IPS-18a (cell line): ENCODE measurements around the gene CD96.

Experiments used
- H3K27ac ChIP-seq: one replicate; pipeline ENCODE4 v1.5.1; 2013; ENCODE audit warnings: low read length
- H3K27me3 ChIP-seq: one replicate; pipeline ENCODE4 v1.6.1; 2013; ENCODE audit warnings: mild to moderate bottlenecking, low read length; ENCODE audit not compliant: control insufficient read depth, insufficient read depth
- H3K36me3 ChIP-seq: one replicate; pipeline ENCODE4 v1.6.1; 2013; ENCODE audit warnings: low read depth, low read length; ENCODE audit not compliant: control insufficient read depth
- H3K4me1 ChIP-seq: one replicate; pipeline ENCODE4 v1.6.1; 2013; ENCODE audit warnings: low read depth, low read length; ENCODE audit not compliant: control insufficient read depth
- H3K4me3 ChIP-seq: one replicate; pipeline ENCODE4 v1.5.1; 2013; ENCODE audit warnings: low read length
- H3K9ac ChIP-seq: one replicate; pipeline ENCODE4 v1.6.1; 2013; ENCODE audit warnings: mild to moderate bottlenecking, low read length, moderate library complexity
- H3K9me3 ChIP-seq: one replicate; pipeline ENCODE4 v1.6.1; 2013; ENCODE audit warnings: low read depth, low read length; ENCODE audit not compliant: control insufficient read depth

Gene CD96

GRCh38 chr3:111568355-111568754 is 26.4 kb downstream of the CD96 start:
- H3K36me3 ChIP-seq: no peaks in the 10 kb centered on the region
- no peaks in the 10 kb centered on the region for H3K27me3 ChIP-seq

GRCh38 chr3:111568911-111569310 is 26.9 kb downstream of the CD96 start:
- Histone ChIP-seq H3K4me1 (no peaks in the 10 kb centered on the region), H3K9me3 (no peaks in the 10 kb centered on the region), H3K27me3 (no peaks in the 10 kb centered on the region), H3K9ac (no peak overlapping the region), H3K36me3 (no peaks in the 10 kb centered on the region), H3K4me3 (no peak overlapping the region), H3K27ac (no peak overlapping the region)

More at GRCh38 chr3:111568355-111568754, 26.4 kb downstream of the CD96 start:
- H3K9me3 ChIP-seq: no peaks in the 10 kb centered on the region
- no peak overlapping the region for H3K4me3 ChIP-seq
- no peaks in the 10 kb centered on the region for H3K4me1 ChIP-seq
- H3K9ac ChIP-seq: no peak overlapping the region
- no peak overlapping the region for H3K27ac ChIP-seq

GRCh38 chr3:111570404-111571030 is 28.5 kb downstream of the CD96 start:
- Histone ChIP-seq H3K4me1 (no peaks in the 10 kb centered on the region), H3K36me3 (no peaks in the 10 kb centered on the region), H3K27me3 (no peaks in the 10 kb centered on the region)

GRCh38 chr3:111571282-111571681 is 29.3 kb downstream of the CD96 start:
- Histone ChIP-seq H3K27ac (no peak overlapping the region), H3K4me1 (no peaks in the 10 kb centered on the region), H3K4me3 (no peak overlapping the region), H3K36me3 (no peaks in the 10 kb centered on the region), H3K9me3 (no peaks in the 10 kb centered on the region), H3K9ac (no peak overlapping the region), H3K27me3 (no peaks in the 10 kb centered on the region)

More at GRCh38 chr3:111570404-111571030, 28.5 kb downstream of the CD96 start:
- H3K4me3 ChIP-seq: no peak overlapping the region
- no peak overlapping the region for H3K9ac ChIP-seq
- H3K9me3 ChIP-seq: no peaks in the 10 kb centered on the region
- H3K27ac ChIP-seq: no peak overlapping the region

- no peaks in the 10 kb centered on the region for H3K4me1 ChIP-seq
- no peak overlapping the region for H3K4me3 ChIP-seq
- H3K9me3 ChIP-seq: no peaks in the 10 kb centered on the region
- no peak overlapping the region for H3K27ac ChIP-seq
- no peak overlapping the region for H3K9ac ChIP-seq
- no peaks in the 10 kb centered on the region for H3K36me3 ChIP-seq
- no peaks in the 10 kb centered on the region for H3K27me3 ChIP-seq
Measured at GRCh38 chr3:111571907-111572460, 30.0 kb downstream of the CD96 start.

GRCh38 chr3:111577113-111577512 is 35.1 kb downstream of the CD96 start:
- H3K36me3 ChIP-seq: no peaks in the 10 kb centered on the region
- no peaks in the 10 kb centered on the region for H3K4me1 ChIP-seq
- no peaks in the 10 kb centered on the region for H3K9me3 ChIP-seq
- H3K4me3 ChIP-seq: no peak overlapping the region
- no peaks in the 10 kb centered on the region for H3K27me3 ChIP-seq
- H3K9ac ChIP-seq: no peak overlapping the region
- H3K27ac ChIP-seq: no peak overlapping the region

- no peaks in the 10 kb centered on the region for H3K36me3 ChIP-seq
- H3K9ac ChIP-seq: no peak overlapping the region
- no peak overlapping the region for H3K27ac ChIP-seq
Measured at GRCh38 chr3:111577798-111578685, 36.0 kb downstream of the CD96 start.

GRCh38 chr3:111578867-111579266 is 36.9 kb downstream of the CD96 start:
- Histone ChIP-seq H3K27ac (no peak overlapping the region), H3K4me3 (no peak overlapping the region), H3K9ac (no peak overlapping the region), H3K36me3 (no peaks in the 10 kb centered on the region), H3K4me1 (no peaks in the 10 kb centered on the region), H3K9me3 (no peaks in the 10 kb centered on the region), H3K27me3 (no peaks in the 10 kb centered on the region)

More at GRCh38 chr3:111577798-111578685, 36.0 kb downstream of the CD96 start:
- no peaks in the 10 kb centered on the region for H3K27me3 ChIP-seq
- H3K9me3 ChIP-seq: no peaks in the 10 kb centered on the region
- H3K4me1 ChIP-seq: no peaks in the 10 kb centered on the region
- H3K4me3 ChIP-seq: no peak overlapping the region

- Histone ChIP-seq H3K4me1 (no peaks in the 10 kb centered on the region), H3K27me3 (no peaks in the 10 kb centered on the region), H3K4me3 (no peak overlapping the region), H3K9me3 (no peaks in the 10 kb centered on the region), H3K27ac (no peak overlapping the region), H3K36me3 (no peaks in the 10 kb centered on the region), H3K9ac (no peak overlapping the region)
Measured at GRCh38 chr3:111579495-111579894, 37.5 kb downstream of the CD96 start.

GRCh38 chr3:111581403-111582119 is 39.6 kb downstream of the CD96 start:
- H3K4me1 ChIP-seq: no peaks in the 10 kb centered on the region
- H3K9ac ChIP-seq: no peak overlapping the region
- no peak overlapping the region for H3K27ac ChIP-seq
- H3K4me3 ChIP-seq: no peak overlapping the region
- H3K36me3 ChIP-seq: no peaks in the 10 kb centered on the region
- H3K27me3 ChIP-seq: no peaks in the 10 kb centered on the region
- H3K9me3 ChIP-seq: no peaks in the 10 kb centered on the region

GRCh38 chr3:111582120-111582474 is 40.1 kb downstream of the CD96 start:
- Histone ChIP-seq H3K36me3 (no peaks in the 10 kb centered on the region), H3K4me3 (no peak overlapping the region), H3K9me3 (no peaks in the 10 kb centered on the region), H3K9ac (no peak overlapping the region), H3K27me3 (no peaks in the 10 kb centered on the region), H3K27ac (no peak overlapping the region), H3K4me1 (no peaks in the 10 kb centered on the region)
